Gastrocnemius medialis (tissue), 4 donors: ENCODE measurements around the gene MICU2.
A peak's percentile ranks its signal among the peaks of the same experiment; 100 is the strongest.

Source experiments
- CTCF ChIP-seq, 5 experiments: fragments of 450-650 bp in 3 of 5; fragments of 200-600 bp in 2 of 5; sonication (generic) in 2 of 5; IDR thresholded peaks in 4 of 5; conservative IDR thresholded peaks in 1 of 5; 1 replicate in 4 of 5; 2 replicates in 1 of 5; pipeline ENCODE4 v1.5.1; 2016 to 2019; ENCODE audit warnings: antibody characterized with exemption in 5 of 5, mild to moderate bottlenecking in 3 of 5, moderate library complexity in 3 of 5
- POLR2A ChIP-seq, 2 donors: fragments of 450-650 bp; IDR thresholded peaks; one replicate each; pipeline ENCODE4 v1.6.1; 2017; ENCODE audit warnings: antibody characterized with exemption in 2 of 2, mild to moderate bottlenecking in 2 of 2, moderate library complexity in 2 of 2

- no peak for TF ChIP-seq POLR2A (IDR thresholded peaks at IDR 0.05)
- peak; percentile 47 to 78 (median 63) for TF ChIP-seq CTCF (IDR thresholded peaks at IDR 0.05 in 4 of 5, conservative IDR thresholded peaks at IDR 0.05 in 1 of 5)
Observed at GRCh38 chr13:21638319-21639282, 34.6 kb upstream of the MICU2 start.
